Measurements from ENCODE around the gene ISCA2. TPM values are rescaled to one million over a fixed set of nuclear protein-coding genes. Genes with fewer than 3 reads are reported as not detected.

Gene ISCA2
- total and polyA plus RNA-seq, 2 donors (not counting 1 experiment from before 2014, with no cell fraction given), result 14.1 to 28.3 TPM

- H3K9me3 Mint-ChIP-seq (ENCODE audit: insufficient read depth), result no peaks in the 10 kb centered on the region
- H3K79me2 ChIP-seq (ENCODE audit: control insufficient read depth, insufficient read depth, low read length), result no peaks in the 10 kb centered on the region
- ATAC-seq (ENCODE audit: low read depth) (no peak), DNase-seq (no peak)
- no peaks in the 10 kb centered on the region for H3K27me3 Mint-ChIP-seq
- CTCF ChIA-PET, result no interaction called here
- H3K4me1 ChIP-seq (ENCODE audit: control insufficient read depth in 2 of 2, insufficient read depth in 2 of 2, low read length in 2 of 2), result peaks cover 12 to 18% of the 10 kb centered on the region in 2 donors
- H3K4me1 Mint-ChIP-seq, result peaks cover 18% of the 10 kb centered on the region
- no peak overlapping the region for H3K9ac ChIP-seq (ENCODE audit: low read length)
- WGBS (ENCODE audit: insufficient coverage), result 100% methylated on average over 8 of the region's 12 CpGs
- H3K27me3 ChIP-seq (replicated peaks in 1 of 4; ENCODE audit: control extremely low read depth in 1 of 4, control insufficient read depth in 3 of 4, insufficient read depth in 4 of 4, low read length in 3 of 4), result peaks cover 0 to 2% (median 0%) of the 10 kb centered on the region in 4 experiments
- no peak overlapping the region for H3K4me3 ChIP-seq (ENCODE audit: control extremely low read depth in 1 of 5, extremely low read depth in 1 of 5, insufficient read depth in 1 of 5, low read depth in 2 of 5, low read length in 4 of 5)
- no peak overlapping the region for H3K4me2 ChIP-seq (replicated peaks; ENCODE audit: low read depth, low read length, poor library complexity, severe bottlenecking)
- no peaks in the 10 kb centered on the region for H4K20me1 ChIP-seq (ENCODE audit: control insufficient read depth, insufficient read depth, low read length, poor library complexity, severe bottlenecking)
- intact Hi-C loops (cut with micrococcal nuclease), result no loop called here
- TF ChIP-seq, protein P1, sequence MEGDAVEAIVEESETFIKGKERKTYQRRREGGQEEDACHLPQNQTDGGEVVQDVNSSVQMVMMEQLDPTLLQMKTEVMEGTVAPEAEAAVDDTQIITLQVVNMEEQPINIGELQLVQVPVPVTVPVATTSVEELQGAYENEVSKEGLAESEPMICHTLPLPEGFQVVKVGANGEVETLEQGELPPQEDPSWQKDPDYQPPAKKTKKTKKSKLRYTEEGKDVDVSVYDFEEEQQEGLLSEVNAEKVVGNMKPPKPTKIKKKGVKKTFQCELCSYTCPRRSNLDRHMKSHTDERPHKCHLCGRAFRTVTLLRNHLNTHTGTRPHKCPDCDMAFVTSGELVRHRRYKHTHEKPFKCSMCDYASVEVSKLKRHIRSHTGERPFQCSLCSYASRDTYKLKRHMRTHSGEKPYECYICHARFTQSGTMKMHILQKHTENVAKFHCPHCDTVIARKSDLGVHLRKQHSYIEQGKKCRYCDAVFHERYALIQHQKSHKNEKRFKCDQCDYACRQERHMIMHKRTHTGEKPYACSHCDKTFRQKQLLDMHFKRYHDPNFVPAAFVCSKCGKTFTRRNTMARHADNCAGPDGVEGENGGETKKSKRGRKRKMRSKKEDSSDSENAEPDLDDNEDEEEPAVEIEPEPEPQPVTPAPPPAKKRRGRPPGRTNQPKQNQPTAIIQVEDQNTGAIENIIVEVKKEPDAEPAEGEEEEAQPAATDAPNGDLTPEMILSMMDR (IDR thresholded peaks at IDR 0.05), result no peak
- no peak for TF ChIP-seq EZH2 (IDR thresholded peaks at IDR 0.05; ENCODE audit: borderline replicate concordance, insufficient read depth, low read depth, low read length, poor library complexity, severe bottlenecking)
- H2AFZ ChIP-seq (ENCODE audit: insufficient read depth, low read depth, low read length, poor library complexity, severe bottlenecking), result no peak overlapping the region
- no peak overlapping the region for H3K27ac ChIP-seq (ENCODE audit: low read length in 2 of 2)
- no peak overlapping the region for H3K4me3 Mint-ChIP-seq
- no peaks in the 10 kb centered on the region for H3K36me3 ChIP-seq (replicated peaks in 1 of 2; ENCODE audit: control extremely low read depth in 1 of 2, control insufficient read depth in 1 of 2, extremely low read depth in 1 of 2, insufficient read depth in 2 of 2, low read length in 1 of 2)
- POLR2A ChIA-PET, result no interaction called here
- no peak overlapping the region for H3K27ac Mint-ChIP-seq
- H3K9me3 ChIP-seq (ENCODE audit: control extremely low read depth in 1 of 3, control insufficient read depth in 2 of 3, insufficient read depth in 1 of 3, low read length in 2 of 3), result no peaks in the 10 kb centered on the region
Measured at GRCh38 chr14:74503938-74504335, 10.4 kb downstream of the ISCA2 start.

GRCh38 chr14:74504412-74504811 lies 10.8 kb downstream of the ISCA2 start:
- DNase-seq, result no peak
- Histone ChIP-seq H3K27me3 (replicated peaks in 1 of 4; ENCODE audit: control extremely low read depth in 1 of 4, control insufficient read depth in 3 of 4, insufficient read depth in 4 of 4, low read length in 3 of 4) (peaks cover 0 to 2% (median 0%) of the 10 kb centered on the region in 4 experiments), H3K4me2 (replicated peaks; ENCODE audit: low read depth, low read length, poor library complexity, severe bottlenecking) (no peak overlapping the region), H3K79me2 (ENCODE audit: control insufficient read depth, insufficient read depth, low read length) (no peaks in the 10 kb centered on the region), H3K36me3 (replicated peaks in 1 of 2; ENCODE audit: control extremely low read depth in 1 of 2, control insufficient read depth in 1 of 2, extremely low read depth in 1 of 2, insufficient read depth in 2 of 2, low read length in 1 of 2) (no peaks in the 10 kb centered on the region), H3K27ac (ENCODE audit: low read length in 2 of 2) (no peak overlapping the region), H3K4me3 (ENCODE audit: control extremely low read depth in 1 of 5, extremely low read depth in 1 of 5, insufficient read depth in 1 of 5, low read depth in 2 of 5, low read length in 4 of 5) (no peak overlapping the region), H4K20me1 (ENCODE audit: control insufficient read depth, insufficient read depth, low read length, poor library complexity, severe bottlenecking) (no peaks in the 10 kb centered on the region), H3K9ac (ENCODE audit: low read length) (no peak overlapping the region), H3K4me1 (ENCODE audit: control insufficient read depth in 2 of 2, insufficient read depth in 2 of 2, low read length in 2 of 2) (peaks cover 12 to 18% of the 10 kb centered on the region in 2 donors), H3K9me3 (ENCODE audit: control extremely low read depth in 1 of 3, control insufficient read depth in 2 of 3, insufficient read depth in 1 of 3, low read length in 2 of 3) (no peaks in the 10 kb centered on the region), H2AFZ (ENCODE audit: insufficient read depth, low read depth, low read length, poor library complexity, severe bottlenecking) (no peak overlapping the region)
- H3K4me3 Mint-ChIP-seq, result no peak overlapping the region
- peaks cover 18% of the 10 kb centered on the region for H3K4me1 Mint-ChIP-seq
- TF ChIP-seq, protein P1 (IDR thresholded peaks at IDR 0.05), result no peak
- TF ChIP-seq EZH2 (IDR thresholded peaks at IDR 0.05; ENCODE audit: borderline replicate concordance, insufficient read depth, low read depth, low read length, poor library complexity, severe bottlenecking), result no peak
- H3K27ac Mint-ChIP-seq, result no peak overlapping the region
- POLR2A ChIA-PET, result interaction anchor here (0.6 kb wide), 1 partner anchor 165 kb away, joined by 3 read pairs; no protein-coding TSS in a partner anchor
- WGBS (ENCODE audit: insufficient coverage), result 84% methylated on average over 4 of the region's 4 CpGs
- CTCF ChIA-PET, result interaction anchor here (0.6 to 1.8 kb wide), 2 partner anchors 141 to 385 kb away, joined by 3 to 4 read pairs; no protein-coding TSS in a partner anchor
- intact Hi-C loops (cut with micrococcal nuclease), result no loop called here
- no peaks in the 10 kb centered on the region for H3K9me3 Mint-ChIP-seq (ENCODE audit: insufficient read depth)
- no peak for ATAC-seq (ENCODE audit: low read depth)
- H3K27me3 Mint-ChIP-seq, result peaks cover 1% of the 10 kb centered on the region
